K562 (cell line): ENCODE results near the gene CUL1. TPM values are rescaled to one million over a fixed set of nuclear protein-coding genes. Genes with fewer than 3 reads are reported as not detected.

Experiments
- ELK1 ChIP-seq: sonication (generic); formaldehyde crosslinking; IDR thresholded peaks from 2 replicates; pipeline ENCODE4 v1.8.1; 2022; ENCODE audit warnings: missing genetic modification reagents
- EP300 ChIP-seq: IDR thresholded peaks from 2 replicates; pipeline ENCODE4 v1.6.1; 2012; ENCODE audit warnings: low read length, improper control_type of control experiment
- GMEB1 ChIP-seq: fragments of 250-450 bp; sonication (Bioruptor Pico); IDR thresholded peaks from 2 replicates; pipeline ENCODE4 v1.4.0; 2020; ENCODE audit warnings: mild to moderate bottlenecking
- HLTF ChIP-seq: fragments of 450-650 bp; IDR thresholded peaks from 2 replicates; pipeline ENCODE4 v1.6.1; 2016
- POLR2H ChIP-seq: IDR thresholded peaks from 2 replicates; pipeline ENCODE4 v1.6.1; 2016; ENCODE audit warnings: missing genetic modification characterization, low read depth, mild to moderate bottlenecking, control low read depth, missing compliant biosample characterization, moderate library complexity
- RHOXF2B ChIP-seq: fragments of 250-450 bp; sonication (Bioruptor Pico); conservative IDR thresholded peaks from 2 replicates; pipeline ENCODE4 v1.5.1; 2021
- RREB1 ChIP-seq: fragments of 250-450 bp; sonication (Bioruptor Pico); IDR thresholded peaks from 2 replicates; pipeline ENCODE4 v1.4.0; 2020
- TGIF2 ChIP-seq: sonication (generic); formaldehyde crosslinking; IDR thresholded peaks from 2 replicates; pipeline ENCODE4 v1.8.1; 2022; ENCODE audit warnings: mild to moderate bottlenecking, missing genetic modification reagents, moderate library complexity
- ZBTB7A ChIP-seq: IDR thresholded peaks from 2 replicates; pipeline ENCODE4 v1.6.1; 2011; ENCODE audit warnings: low read depth, mild to moderate bottlenecking, low read length, moderate library complexity, borderline replicate concordance; ENCODE audit not compliant: control insufficient read depth
- ZNF224 ChIP-seq: sonication (generic); formaldehyde crosslinking; IDR thresholded peaks from 2 replicates; pipeline ENCODE4 v1.8.0; 2022; ENCODE audit warnings: mild to moderate bottlenecking, missing genetic modification reagents
- polyA plus RNA-seq, 8 experiments: library from polyadenylated mRNA; depleted of rRNA in 4 of 8; stranded (reverse) in 5 of 8; unstranded in 3 of 8; fragments of >200 nt; fragmentation: Nextera tagmentation in 2 of 8; fragmentation: Illumina TruSeq in 1 of 8; extraction: Ambion mirVana in 2 of 8; extraction: Trizol in 1 of 8; gene quantifications; 2 replicates each; pipeline versions ENCODE4 v1.2.1 to v1.2.3, GENCODE V29; 2011 to 2014; ENCODE audit warnings: inconsistent platforms in 1 of 8, missing spikeins in 1 of 8
- total RNA-seq, 7 experiments: library from RNA; depleted of rRNA in 6 of 7; stranded (reverse); fragments of >200 nt in 6 of 7; fragmentation: Illumina TruSeq in 2 of 7; extraction: Trizol in 2 of 7; gene quantifications; 2 replicates each; pipeline versions ENCODE4 v1.2.1 to v1.2.3, GENCODE V29; 2011 to 2021; ENCODE audit warnings: low replicate concordance in 1 of 7
- TF ChIP-seq, protein P1 (sequence below): sonication (generic); formaldehyde crosslinking; IDR thresholded peaks from 2 replicates; pipeline ENCODE4 v1.8.1; 2023; ENCODE audit warnings: missing genetic modification reagents, mild to moderate bottlenecking, borderline replicate concordance

Gene CUL1
- total and polyA plus RNA-seq, 9 of the 15 experiments (the other 6 are each of a cell fraction or from before 2014, with no cell fraction given) = 31.5 to 107 (median 96.5) TPM

DNA sequence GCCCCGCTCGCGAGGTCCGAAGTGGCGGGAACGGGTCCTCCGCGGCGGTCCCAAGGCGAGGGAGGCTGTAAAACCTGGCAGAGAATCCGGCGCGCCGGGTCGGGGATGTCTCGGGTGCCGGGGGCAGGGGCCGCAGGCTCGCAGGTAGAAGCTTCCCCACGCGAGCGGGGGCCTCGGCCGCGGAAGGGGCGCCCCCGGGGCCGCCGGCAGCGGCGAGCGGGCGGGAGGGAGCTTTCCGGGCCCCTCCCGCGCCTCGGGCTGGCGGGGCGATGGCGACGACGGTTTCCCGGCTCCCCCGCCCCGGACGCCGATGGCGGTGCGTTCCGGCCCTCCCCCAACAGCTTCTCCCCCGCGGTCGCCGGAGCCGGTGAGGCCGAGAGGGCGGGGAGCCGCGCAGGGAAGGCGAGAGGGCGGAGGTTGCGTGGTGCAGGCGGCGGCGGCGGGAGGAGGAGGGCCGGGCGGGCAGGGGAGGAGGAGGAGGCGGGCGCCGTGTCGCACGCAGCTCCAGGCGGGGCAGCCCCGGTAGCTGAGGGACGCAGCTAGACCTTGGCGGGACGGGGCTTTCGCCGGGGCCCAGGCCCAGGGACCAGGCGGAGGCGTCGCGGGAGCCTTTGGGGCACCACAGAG lies at the start of gene CUL1 (continued):
- no peak for TF ChIP-seq ZNF224 (CRISPR knock-in tag)
- no peak; the same call in none of the 2 replicates for TF ChIP-seq EP300
- peak; percentile 71 for TF ChIP-seq GMEB1
- TF ChIP-seq RREB1 (CRISPR knock-in tag) = no peak
- TF ChIP-seq HLTF = no peak
- no peak for TF ChIP-seq ELK1 (CRISPR knock-in tag)
- TF ChIP-seq RHOXF2B (CRISPR knock-in tag) = no peak
- TF ChIP-seq POLR2H (tag) = peak; percentile 80
- TF ChIP-seq ZBTB7A = peak; percentile 65; the same call in 1 of the 2 replicates
- TF ChIP-seq, protein P1, sequence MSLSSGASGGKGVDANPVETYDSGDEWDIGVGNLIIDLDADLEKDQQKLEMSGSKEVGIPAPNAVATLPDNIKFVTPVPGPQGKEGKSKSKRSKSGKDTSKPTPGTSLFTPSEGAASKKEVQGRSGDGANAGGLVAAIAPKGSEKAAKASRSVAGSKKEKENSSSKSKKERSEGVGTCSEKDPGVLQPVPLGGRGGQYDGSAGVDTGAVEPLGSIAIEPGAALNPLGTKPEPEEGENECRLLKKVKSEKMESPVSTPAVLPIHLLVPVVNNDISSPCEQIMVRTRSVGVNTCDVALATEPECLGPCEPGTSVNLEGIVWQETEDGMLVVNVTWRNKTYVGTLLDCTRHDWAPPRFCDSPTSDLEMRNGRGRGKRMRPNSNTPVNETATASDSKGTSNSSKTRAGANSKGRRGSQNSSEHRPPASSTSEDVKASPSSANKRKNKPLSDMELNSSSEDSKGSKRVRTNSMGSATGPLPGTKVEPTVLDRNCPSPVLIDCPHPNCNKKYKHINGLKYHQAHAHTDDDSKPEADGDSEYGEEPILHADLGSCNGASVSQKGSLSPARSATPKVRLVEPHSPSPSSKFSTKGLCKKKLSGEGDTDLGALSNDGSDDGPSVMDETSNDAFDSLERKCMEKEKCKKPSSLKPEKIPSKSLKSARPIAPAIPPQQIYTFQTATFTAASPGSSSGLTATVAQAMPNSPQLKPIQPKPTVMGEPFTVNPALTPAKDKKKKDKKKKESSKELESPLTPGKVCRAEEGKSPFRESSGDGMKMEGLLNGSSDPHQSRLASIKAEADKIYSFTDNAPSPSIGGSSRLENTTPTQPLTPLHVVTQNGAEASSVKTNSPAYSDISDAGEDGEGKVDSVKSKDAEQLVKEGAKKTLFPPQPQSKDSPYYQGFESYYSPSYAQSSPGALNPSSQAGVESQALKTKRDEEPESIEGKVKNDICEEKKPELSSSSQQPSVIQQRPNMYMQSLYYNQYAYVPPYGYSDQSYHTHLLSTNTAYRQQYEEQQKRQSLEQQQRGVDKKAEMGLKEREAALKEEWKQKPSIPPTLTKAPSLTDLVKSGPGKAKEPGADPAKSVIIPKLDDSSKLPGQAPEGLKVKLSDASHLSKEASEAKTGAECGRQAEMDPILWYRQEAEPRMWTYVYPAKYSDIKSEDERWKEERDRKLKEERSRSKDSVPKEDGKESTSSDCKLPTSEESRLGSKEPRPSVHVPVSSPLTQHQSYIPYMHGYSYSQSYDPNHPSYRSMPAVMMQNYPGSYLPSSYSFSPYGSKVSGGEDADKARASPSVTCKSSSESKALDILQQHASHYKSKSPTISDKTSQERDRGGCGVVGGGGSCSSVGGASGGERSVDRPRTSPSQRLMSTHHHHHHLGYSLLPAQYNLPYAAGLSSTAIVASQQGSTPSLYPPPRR = no peak; the same call in 1 of the 2 replicates
- TF ChIP-seq TGIF2 (CRISPR knock-in tag) = no peak
